K562 (cell line): ENCODE data around the gene CEACAM18. TPM values are rescaled to one million over a fixed set of nuclear protein-coding genes. Genes with fewer than 3 reads are reported as not detected.
A peak's percentile ranks its signal among the peaks of the same experiment; 100 is the strongest.

Experiments
- ATAC-seq: fragments of 200-7000 bp; cut with Tn5 transposase; 3 replicates; pipeline ENCODE4 v1.9.1; 2020; ENCODE audit warnings: moderate library complexity
- BruUV-seq: library from RNA; stranded (reverse); fragments of 400-500 nt; replicated peaks from 2 replicates; lab custom pipeline; 2021; lab: Mats Ljungman, UMichigan
- CTCF ChIA-PET: fragments of 300-600 bp; formaldehyde crosslinking; extraction: SDS; loops from one replicate; lab custom pipeline; 2021; ENCODE audit warnings: low intra/inter-chr PET ratio; lab: Yijun Ruan, JAX
- POLR2A ChIA-PET: fragments of 300-600, 350-650 bp; sonication (Branson Sonifier 250); formaldehyde crosslinking; extraction: SDS; loops from one replicate; lab custom pipeline; 2021; ENCODE audit warnings: antibody characterized with exemption, inconsistent platforms; lab: Yijun Ruan, JAX
- DNase-seq, 4 experiments: peaks; one replicate each; pipeline versions ENCODE4 v3.0.0 to v3.0.0-alpha.2; 2011 to 2018; ENCODE audit warnings: low spot score in 3 of 4, mixed read lengths in 3 of 4; ENCODE audit errors: extremely low read depth in 1 of 4
- FAIRE-seq: peaks from 2 replicates; lab custom pipeline; 2011; peaks lifted over from hg19 to GRCh38; lab: Jason Lieb, UNC
- H2AFZ ChIP-seq: 2 replicates; pipeline ENCODE4 v1.6.0; 2011; ENCODE audit warnings: low read depth, low read length, control low read depth, inconsistent platforms
- H3K27ac ChIP-seq: fragments of 200-600 bp; 3 replicates; pipeline ENCODE4 v1.8.0; 2011; ENCODE audit warnings: low read depth, mild to moderate bottlenecking, control low read depth, inconsistent platforms, low read length, moderate library complexity, mixed read lengths; ENCODE audit errors: extremely low read depth
- H3K27me3 ChIP-seq, 2 experiments: fragments of 300-600 bp in 1 of 2; 2 replicates in 1 of 2; 3 replicates in 1 of 2; pipeline versions ENCODE4 v1.6.0 to v1.8.0; 2011; ENCODE audit warnings: inconsistent platforms in 2 of 2, low read length in 2 of 2, mild to moderate bottlenecking in 1 of 2, mixed read lengths in 1 of 2, moderate library complexity in 1 of 2; ENCODE audit not compliant: control insufficient read depth in 2 of 2, insufficient read depth in 2 of 2
- H3K36me3 ChIP-seq: fragments of 300-600 bp; 3 replicates; pipeline ENCODE4 v1.8.0; 2011; ENCODE audit warnings: mild to moderate bottlenecking, low read length, inconsistent platforms; ENCODE audit not compliant: control insufficient read depth, insufficient read depth
- H3K4me1 ChIP-seq, 2 experiments: fragments of 200-600 bp in 1 of 2; replicated peaks in 1 of 2; 2 replicates in 1 of 2; 3 replicates in 1 of 2; pipeline versions ENCODE4 v1.5.1 to v1.8.0; 2011; ENCODE audit warnings: inconsistent platforms in 2 of 2, low read length in 2 of 2, mild to moderate bottlenecking in 1 of 2, mixed read lengths in 1 of 2, moderate library complexity in 1 of 2; ENCODE audit not compliant: control insufficient read depth in 2 of 2, insufficient read depth in 2 of 2
- H3K4me2 ChIP-seq: 2 replicates; pipeline ENCODE4 v1.6.1; 2011; ENCODE audit warnings: low read length, control low read depth, inconsistent platforms, mixed read lengths; ENCODE audit not compliant: insufficient read depth
- H3K4me3 ChIP-seq: fragments of 200-600 bp; sonication (generic), shearing (Covaris generic); 2 replicates; pipeline ENCODE4 v1.5.1; 2016; ENCODE audit warnings: control low read depth, inconsistent platforms
- H3K79me2 ChIP-seq: fragments of 200-600 bp; 3 replicates; pipeline ENCODE4 v1.8.0; 2011; ENCODE audit warnings: low read length, inconsistent platforms; ENCODE audit not compliant: control insufficient read depth, insufficient read depth
- H3K9ac ChIP-seq, 2 experiments: 2 replicates each; pipeline versions ENCODE4 v1.6.0 to v1.6.1; 2011; ENCODE audit warnings: low read depth in 2 of 2, low read length in 2 of 2, control low read depth in 1 of 2, inconsistent platforms in 1 of 2, mild to moderate bottlenecking in 1 of 2, mixed read lengths in 1 of 2; ENCODE audit not compliant: insufficient read depth in 1 of 2
- H3K9me1 ChIP-seq: one replicate; pipeline ENCODE4 v1.6.0; 2011; ENCODE audit warnings: inconsistent platforms, mild to moderate bottlenecking, low read length, moderate library complexity; ENCODE audit not compliant: control insufficient read depth, insufficient read depth
- H3K9me3 ChIP-seq: replicated peaks from 2 replicates; pipeline ENCODE4 v1.5.1; 2011; ENCODE audit warnings: low read depth, low read length, inconsistent platforms; ENCODE audit not compliant: control insufficient read depth, insufficient read depth
- H4K20me1 ChIP-seq: replicated peaks from 2 replicates; pipeline ENCODE4 v1.6.1; 2011; ENCODE audit warnings: low read length, inconsistent platforms, mixed read lengths; ENCODE audit not compliant: control insufficient read depth, insufficient read depth
- CHD4 ChIP-seq: fragments of 200-600 bp; sonication (generic); IDR thresholded peaks from 3 replicates; pipeline ENCODE4 v1.6.1; 2012; ENCODE audit warnings: low read depth, mild to moderate bottlenecking, mixed read lengths, low read length, inconsistent platforms; ENCODE audit not compliant: insufficient read depth, insufficient replicate concordance, poor library complexity, severe bottlenecking
- FOXA3 ChIP-seq, 2 experiments: fragments of 450-650 bp in 1 of 2; sonication (generic) in 1 of 2; formaldehyde crosslinking; IDR thresholded peaks in 1 of 2; conservative IDR thresholded peaks in 1 of 2; 2 replicates each; pipeline versions ENCODE4 v1.4.0 to v1.8.0; 2020 to 2022; ENCODE audit warnings: mild to moderate bottlenecking in 2 of 2, missing genetic modification reagents in 1 of 2
- FUS ChIP-seq: fragments of 200-400 bp; formaldehyde crosslinking; optimal IDR thresholded peaks from 2 replicates; pipeline ENCODE3; 2017; ENCODE audit warnings: low read depth, low read length
- GMEB1 ChIP-seq: fragments of 250-450 bp; sonication (Bioruptor Pico); IDR thresholded peaks from 2 replicates; pipeline ENCODE4 v1.4.0; 2020; ENCODE audit warnings: mild to moderate bottlenecking
- MAFG ChIP-seq: fragments of 450-650 bp; conservative IDR thresholded peaks from 2 replicates; pipeline ENCODE4 v1.6.1; 2016; ENCODE audit warnings: missing genetic modification characterization, missing compliant biosample characterization
- RERE ChIP-seq: sonication (generic); formaldehyde crosslinking; IDR thresholded peaks from 2 replicates; pipeline ENCODE4 v1.8.0; 2023; ENCODE audit warnings: missing genetic modification reagents, mild to moderate bottlenecking, borderline replicate concordance
- TFAM ChIP-seq: fragments of 250-450 bp; sonication (Bioruptor Pico); conservative IDR thresholded peaks from 2 replicates; pipeline ENCODE4 v1.5.0; 2021; ENCODE audit warnings: mild to moderate bottlenecking, moderate library complexity
- XRCC4 ChIP-seq: IDR thresholded peaks from one replicate; pipeline ENCODE4 v1.6.1; 2011; ENCODE audit not compliant: insufficient read depth, insufficient read length; ENCODE audit errors: extremely low read depth
- ZFP30 ChIP-seq: fragments of 250-450 bp; sonication (Bioruptor Pico); IDR thresholded peaks from 2 replicates; pipeline ENCODE4 v1.8.0; 2022; ENCODE audit warnings: moderate library complexity, mild to moderate bottlenecking, inconsistent platforms, borderline replicate concordance
- ZNF444 ChIP-seq: fragments of 250-450 bp; sonication (Bioruptor Pico); IDR thresholded peaks from 2 replicates; pipeline ENCODE4 v1.4.0; 2020; ENCODE audit warnings: mild to moderate bottlenecking, moderate library complexity
- ZNF644 ChIP-seq: fragments of 200-800 bp; sonication (Bioruptor generic); IDR thresholded peaks from 2 replicates; pipeline ENCODE4 v1.6.1; 2016; ENCODE audit warnings: low read depth, missing genetic modification characterization, missing compliant biosample characterization
- WGBS: fragments of 100-300 bp; shearing (Covaris generic); methylation state at CpG from one replicate; pipeline ENCODE4 v1.1.6; 2016; ENCODE audit warnings: low coverage, mixed read lengths; ENCODE audit not compliant: insufficient coverage; ENCODE audit errors: missing lambda C conversion rate; 5-methylcytosine and 5-hydroxymethylcytosine counted together
- in situ Hi-C: fragments of 300-500 bp; cut with MboI; formaldehyde crosslinking; loops from 4 replicates; pipeline ENCODE4 v1.15.0; 2018; ENCODE audit warnings: inconsistent platforms, mixed read lengths
- intact Hi-C: fragments of 100-400 bp; cut with micrococcal nuclease; formaldehyde crosslinking; loops from 2 replicates; pipeline ENCODE4 v1.14.2; 2022
- polyA plus RNA-seq, 8 experiments: library from polyadenylated mRNA; depleted of rRNA in 4 of 8; stranded (reverse) in 5 of 8; unstranded in 3 of 8; fragments of >200 nt; fragmentation: Nextera tagmentation in 2 of 8; fragmentation: Illumina TruSeq in 1 of 8; extraction: Ambion mirVana in 2 of 8; extraction: Trizol in 1 of 8; gene quantifications; 2 replicates each; pipeline versions ENCODE4 v1.2.1 to v1.2.3, GENCODE V29; 2011 to 2014; ENCODE audit warnings: inconsistent platforms in 1 of 8, missing spikeins in 1 of 8
- total RNA-seq, 7 experiments: library from RNA; depleted of rRNA in 6 of 7; stranded (reverse); fragments of >200 nt in 6 of 7; fragmentation: Illumina TruSeq in 2 of 7; extraction: Trizol in 2 of 7; gene quantifications; 2 replicates each; pipeline versions ENCODE4 v1.2.1 to v1.2.3, GENCODE V29; 2011 to 2021; ENCODE audit warnings: low replicate concordance in 1 of 7
- TF ChIP-seq, protein P1 (sequence below): fragments of 450-650 bp; formaldehyde crosslinking; IDR thresholded peaks from 2 replicates; pipeline ENCODE4 v1.4.0; 2020; ENCODE audit warnings: mild to moderate bottlenecking, mixed read lengths

CEACAM18 gene
- total and polyA plus RNA-seq, 9 of the 15 experiments (the other 6 are each of a cell fraction or from before 2014, with no cell fraction given): 0.08 to 0.24 (median 0.15) TPM; not detected in 3

DNA sequence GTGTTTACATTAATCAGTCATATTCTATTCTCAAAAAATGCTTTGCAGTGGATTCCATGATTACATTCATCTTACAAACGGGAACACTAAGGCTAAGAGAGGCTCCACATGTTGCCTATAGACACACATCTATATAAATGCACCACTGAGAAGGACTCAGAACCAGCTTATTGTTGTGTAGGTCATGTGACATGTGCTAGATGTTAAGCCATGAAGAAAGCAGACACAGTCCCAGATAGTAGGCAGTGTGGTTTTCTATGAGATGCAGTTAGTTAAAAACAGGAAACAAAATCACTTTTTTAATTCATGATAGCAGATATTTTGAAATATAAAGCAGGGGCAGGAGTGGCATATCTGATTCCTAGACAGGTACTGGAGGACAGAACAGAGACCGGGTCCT is 42.4 kb downstream of the CEACAM18 start (continued):
- TF ChIP-seq ZNF644: no peak
- TF ChIP-seq GMEB1 (CRISPR knock-in tag): no peak
- TF ChIP-seq, protein P1, sequence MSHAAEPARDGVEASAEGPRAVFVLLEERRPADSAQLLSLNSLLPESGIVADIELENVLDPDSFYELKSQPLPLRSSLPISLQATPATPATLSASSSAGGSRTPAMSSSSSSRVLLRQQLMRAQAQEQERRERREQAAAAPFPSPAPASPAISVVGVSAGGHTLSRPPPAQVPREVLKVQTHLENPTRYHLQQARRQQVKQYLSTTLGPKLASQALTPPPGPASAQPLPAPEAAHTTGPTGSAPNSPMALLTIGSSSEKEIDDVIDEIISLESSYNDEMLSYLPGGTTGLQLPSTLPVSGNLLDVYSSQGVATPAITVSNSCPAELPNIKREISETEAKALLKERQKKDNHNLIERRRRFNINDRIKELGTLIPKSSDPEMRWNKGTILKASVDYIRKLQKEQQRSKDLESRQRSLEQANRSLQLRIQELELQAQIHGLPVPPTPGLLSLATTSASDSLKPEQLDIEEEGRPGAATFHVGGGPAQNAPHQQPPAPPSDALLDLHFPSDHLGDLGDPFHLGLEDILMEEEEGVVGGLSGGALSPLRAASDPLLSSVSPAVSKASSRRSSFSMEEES (CRISPR knock-in tag): peak; percentile 86
- no peak for TF ChIP-seq FOXA3 (CRISPR knock-in tag; conservative IDR thresholded peaks at IDR 0.05 in 1 of 2, IDR thresholded peaks at IDR 0.05 in 1 of 2)
- no peak for TF ChIP-seq XRCC4
- TF ChIP-seq, all 486 proteins: peak for 3

DNA sequence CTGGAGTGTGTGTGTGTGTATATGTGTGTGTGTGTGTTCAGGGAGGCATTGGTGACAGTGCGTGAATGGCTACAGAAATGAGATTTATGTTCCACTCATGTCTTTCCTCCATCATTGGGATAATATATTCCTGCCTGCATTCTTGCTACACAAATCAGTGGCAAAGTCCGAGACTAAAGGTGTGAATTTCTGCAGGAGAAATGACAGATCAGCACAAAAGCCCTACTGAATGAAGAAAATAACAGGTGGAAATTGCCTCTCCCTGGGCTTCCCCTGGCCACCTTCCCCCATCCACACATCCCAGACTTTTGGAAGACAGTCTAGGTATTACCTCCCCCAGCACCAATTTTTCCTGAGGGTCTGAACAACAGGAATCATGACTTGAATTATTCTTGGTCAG is 43.0 kb downstream of the CEACAM18 start:
- no peak overlapping the region for H2AFZ ChIP-seq
- 0 out of 3 replicates have a peak, but pooled peaks cover 2% of the 10 kb centered on the region for H3K36me3 ChIP-seq
- in situ Hi-C loops (no loop called here), intact Hi-C loops (no loop called here)
- 100% methylated on average over 2 of the region's 2 CpGs for WGBS
- H4K20me1 ChIP-seq: no peaks in the 10 kb centered on the region
- no peaks in the 10 kb centered on the region for H3K79me2 ChIP-seq
- no peak overlapping the region for H3K4me3 ChIP-seq
- H3K27ac ChIP-seq: no peak overlapping the region
- H3K4me2 ChIP-seq: no peak overlapping the region
- DNase-seq: no peak
- H3K9me3 ChIP-seq: peaks cover 9% of the 10 kb centered on the region; the same call in 1 of the 2 replicates
- H3K9me1 ChIP-seq: no peaks in the 10 kb centered on the region
- H3K27me3 ChIP-seq: no peaks in the 10 kb centered on the region
- POLR2A ChIA-PET: no interaction called here
- H3K9ac ChIP-seq: no peak overlapping the region
- no peak for ATAC-seq
- H3K4me1 ChIP-seq: peaks cover 23 to 30% of the 10 kb centered on the region in 2 experiments
- CTCF ChIA-PET: no interaction called here
- no TSS peak for BruUV-seq
- FAIRE-seq: no peak
- TF ChIP-seq TFAM (CRISPR knock-in tag) (no peak), ZNF444 (CRISPR knock-in tag) (no peak), MAFG (tag) (0 out of 2 replicates have a peak, but pooled peaks have one; percentile 23), ZFP30 (no peak), CHD4 (no peak), RERE (CRISPR knock-in tag) (no peak), FUS (no peak)
